HepG2 (cell line): ENCODE results near the gene GLIS1.

Experiments used
- ATF1 ChIP-seq: IDR thresholded peaks from 2 replicates; pipeline ENCODE4 v1.6.1; 2016; ENCODE audit warnings: mild to moderate bottlenecking, control low read depth
- CSRNP1 ChIP-seq: sonication (generic); formaldehyde crosslinking; IDR thresholded peaks from 2 replicates; pipeline ENCODE4 v1.8.1; 2023; ENCODE audit warnings: mild to moderate bottlenecking, missing genetic modification reagents
- EP300 ChIP-seq, 3 experiments: sonication (generic) in 1 of 3; formaldehyde crosslinking in 1 of 3; IDR thresholded peaks; 2 replicates each; pipeline versions ENCODE4 v1.5.1 to v1.6.1; 2011 to 2020; ENCODE audit warnings: low read depth in 2 of 3, low read length in 2 of 3, borderline replicate concordance in 1 of 3, improper control_type of control experiment in 1 of 3, mild to moderate bottlenecking in 1 of 3, missing genetic modification reagents in 1 of 3, moderate library complexity in 1 of 3
- KDM6A ChIP-seq: IDR thresholded peaks from 2 replicates; pipeline ENCODE4 v1.6.1; 2016; ENCODE audit warnings: low read depth
- NFYC ChIP-seq: IDR thresholded peaks from 2 replicates; pipeline ENCODE4 v1.6.1; 2016; ENCODE audit warnings: missing genetic modification reagents, missing compliant biosample characterization
- SRSF4 ChIP-seq: fragments of 200-400 bp; formaldehyde crosslinking; IDR thresholded peaks from one replicate; pipeline ENCODE4 v1.6.1; 2018; ENCODE audit warnings: mild to moderate bottlenecking, low read depth, low read length, moderate library complexity; ENCODE audit not compliant: poor library complexity, severe bottlenecking
- TF ChIP-seq, protein P1 (sequence below): sonication (generic); formaldehyde crosslinking; IDR thresholded peaks from 2 replicates; pipeline ENCODE4 v1.4.0; 2020; ENCODE audit warnings: low read depth, mild to moderate bottlenecking, missing genetic modification reagents

DNA sequence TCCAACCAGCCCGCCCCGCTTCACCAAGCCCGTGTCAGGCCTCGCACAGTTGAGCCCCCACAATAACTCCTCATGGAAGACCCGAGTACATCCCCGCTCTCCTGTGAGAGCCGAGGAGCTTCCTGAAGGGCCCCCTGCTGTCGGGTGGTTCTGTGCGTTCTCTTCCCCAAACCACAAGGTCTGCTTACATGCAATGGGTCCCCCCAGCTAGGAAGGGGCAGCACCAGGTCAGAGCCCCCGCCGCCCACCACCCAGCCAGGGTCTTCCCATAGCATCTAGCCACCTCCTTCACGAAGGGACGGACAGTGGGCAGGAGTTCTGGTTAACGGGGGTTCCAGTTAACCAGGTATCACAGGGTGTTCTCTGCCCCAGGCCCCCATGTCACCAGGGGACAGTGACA lies 51.5 kb downstream of the GLIS1 start:
- TF ChIP-seq ATF1 (no peak), KDM6A (CRISPR knock-in tag) (no peak), CSRNP1 (CRISPR knock-in tag) (no peak), NFYC (CRISPR knock-in tag) (no peak), SRSF4 (no peak), EP300 (IDR thresholded peaks at IDR 0.05; ENCODE audit: low read depth in 2 of 2, low read length in 2 of 2) (no peak), EP300 (CRISPR knock-in tag; IDR thresholded peaks at IDR 0.05; ENCODE audit: borderline replicate concordance) (no peak)
- TF ChIP-seq, protein P1, sequence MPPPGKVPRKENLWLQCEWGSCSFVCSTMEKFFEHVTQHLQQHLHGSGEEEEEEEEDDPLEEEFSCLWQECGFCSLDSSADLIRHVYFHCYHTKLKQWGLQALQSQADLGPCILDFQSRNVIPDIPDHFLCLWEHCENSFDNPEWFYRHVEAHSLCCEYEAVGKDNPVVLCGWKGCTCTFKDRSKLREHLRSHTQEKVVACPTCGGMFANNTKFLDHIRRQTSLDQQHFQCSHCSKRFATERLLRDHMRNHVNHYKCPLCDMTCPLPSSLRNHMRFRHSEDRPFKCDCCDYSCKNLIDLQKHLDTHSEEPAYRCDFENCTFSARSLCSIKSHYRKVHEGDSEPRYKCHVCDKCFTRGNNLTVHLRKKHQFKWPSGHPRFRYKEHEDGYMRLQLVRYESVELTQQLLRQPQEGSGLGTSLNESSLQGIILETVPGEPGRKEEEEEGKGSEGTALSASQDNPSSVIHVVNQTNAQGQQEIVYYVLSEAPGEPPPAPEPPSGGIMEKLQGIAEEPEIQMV (CRISPR knock-in tag), result no peak
